ENCODE results near the gene SNRNP48. TPM values are rescaled to one million over a fixed set of nuclear protein-coding genes. Genes with fewer than 3 reads are reported as not detected.
A peak's percentile ranks its signal among the peaks of the same experiment; 100 is the strongest.

Gene SNRNP48
- polyA plus RNA-seq, 2 of the 4 experiments (the other 2 are of a cell fraction): 13.7 to 13.9 TPM

DNA sequence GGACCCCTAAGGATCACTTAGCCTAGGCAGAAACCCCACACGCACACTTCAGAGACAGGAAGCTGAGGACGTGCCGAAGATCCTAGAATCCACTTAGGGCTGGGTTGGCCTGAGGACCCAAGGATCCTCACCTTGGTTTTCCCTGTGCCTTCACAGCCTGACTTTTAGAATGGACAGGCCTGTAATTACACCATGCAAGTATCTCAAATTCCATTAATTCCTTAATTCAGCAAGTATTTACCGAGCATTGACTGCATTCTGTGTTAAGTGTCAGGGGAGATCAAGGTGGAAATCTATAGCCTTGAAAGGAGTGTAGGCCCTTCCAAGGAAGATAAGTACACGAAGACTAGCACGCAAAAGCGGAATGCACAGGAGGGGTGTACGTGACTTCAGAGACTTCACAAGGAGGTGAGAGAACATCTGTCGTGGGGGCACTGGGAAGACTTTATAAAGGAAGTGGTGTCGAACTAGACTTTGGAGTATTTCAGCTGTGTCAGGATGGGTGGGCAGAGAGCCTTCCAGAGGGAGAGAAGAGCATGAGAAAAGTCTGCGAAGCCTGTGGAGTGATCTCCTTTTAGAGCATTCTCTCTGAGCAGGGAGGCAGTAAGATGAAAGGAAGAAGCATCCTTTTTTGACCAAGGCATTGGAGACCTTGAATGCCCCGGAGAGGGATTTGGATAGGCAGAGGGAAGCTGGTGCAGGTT is 44.5 kb upstream of the SNRNP48 start:
- ChIA-PET POLR2A (interaction anchor here (0.6 kb wide), 1 partner anchor 557 kb away, joined by 3 read pairs; the partner anchor contains the start of gene EEF1E1), CTCF (no interaction called here)
- FAIRE-seq (no peak), DNase-seq (ENCODE audit: low read depth in 1 of 2, low spot score in 1 of 2) (no peak), ATAC-seq (no peak)
- 0 out of 3 replicates have a peak overlapping the region, but pooled peaks have one; percentile 19 for H3K4me2 ChIP-seq
- no peak for TF ChIP-seq SMC3 (IDR thresholded peaks at IDR 0.05)
- no peak for TF ChIP-seq ELK1 (IDR thresholded peaks at IDR 0.05; ENCODE audit: low read depth, low read length)
- no peak for TF ChIP-seq HEYL (CRISPR knock-in tag; IDR thresholded peaks at IDR 0.05)
- TF ChIP-seq, protein P1, sequence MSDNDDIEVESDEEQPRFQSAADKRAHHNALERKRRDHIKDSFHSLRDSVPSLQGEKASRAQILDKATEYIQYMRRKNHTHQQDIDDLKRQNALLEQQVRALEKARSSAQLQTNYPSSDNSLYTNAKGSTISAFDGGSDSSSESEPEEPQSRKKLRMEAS (IDR thresholded peaks at IDR 0.05): no peak
- TF ChIP-seq JUNB (IDR thresholded peaks at IDR 0.05): no peak
- WGBS (ENCODE audit: missing lambda C conversion rate): 93% methylated on average over 12 of the region's 12 CpGs
- no peak overlapping the region for H3K27ac ChIP-seq
- no peak overlapping the region for H3K4me3 ChIP-seq
- peaks cover 46% of the 10 kb centered on the region for H3K4me1 ChIP-seq
- no peaks in the 10 kb centered on the region for H3K9me3 ChIP-seq

DNA sequence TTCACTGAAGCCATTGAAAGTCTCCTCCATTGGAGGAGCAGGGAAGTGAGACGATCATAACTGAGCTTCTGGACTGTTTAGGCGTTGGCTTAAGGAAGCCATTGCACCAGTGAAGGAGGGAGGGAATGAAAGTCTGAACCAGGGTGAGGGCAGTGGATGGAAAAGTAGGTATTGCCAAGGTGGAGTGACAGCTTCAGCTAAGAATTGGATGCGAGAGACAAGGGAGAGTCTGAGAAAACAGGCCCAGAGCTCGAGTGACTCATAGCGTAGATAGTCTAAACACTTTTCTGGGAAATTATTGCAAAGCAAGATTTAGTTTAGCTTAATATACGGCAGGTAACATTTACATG is 44.0 kb upstream of the SNRNP48 start:
- DNase-seq (ENCODE audit: low read depth in 1 of 2, low spot score in 1 of 2) (no peak), ATAC-seq (no peak), FAIRE-seq (no peak)
- ChIA-PET POLR2A (no interaction called here), CTCF (interaction anchor here (1.8 kb wide), 1 partner anchor 270 kb away, joined by 4 read pairs; no protein-coding TSS in a partner anchor)
- H3K9me3 ChIP-seq: no peaks in the 10 kb centered on the region
- 0 out of 3 replicates have a peak overlapping the region, but pooled peaks have one; percentile 19 for H3K4me2 ChIP-seq
- peaks cover 52% of the 10 kb centered on the region for H3K4me1 ChIP-seq
- H3K27ac ChIP-seq: no peak overlapping the region
- 79% methylated on average over 6 of the region's 6 CpGs for WGBS (ENCODE audit: missing lambda C conversion rate)
- no peak overlapping the region for H3K4me3 ChIP-seq
- no peak for TF ChIP-seq TFCP2L1 (CRISPR knock-in tag; IDR thresholded peaks at IDR 0.05)
- TF ChIP-seq CHD2 (IDR thresholded peaks at IDR 0.05; ENCODE audit: low read length, partially characterized antibody): no peak
- TF ChIP-seq, protein P2, sequence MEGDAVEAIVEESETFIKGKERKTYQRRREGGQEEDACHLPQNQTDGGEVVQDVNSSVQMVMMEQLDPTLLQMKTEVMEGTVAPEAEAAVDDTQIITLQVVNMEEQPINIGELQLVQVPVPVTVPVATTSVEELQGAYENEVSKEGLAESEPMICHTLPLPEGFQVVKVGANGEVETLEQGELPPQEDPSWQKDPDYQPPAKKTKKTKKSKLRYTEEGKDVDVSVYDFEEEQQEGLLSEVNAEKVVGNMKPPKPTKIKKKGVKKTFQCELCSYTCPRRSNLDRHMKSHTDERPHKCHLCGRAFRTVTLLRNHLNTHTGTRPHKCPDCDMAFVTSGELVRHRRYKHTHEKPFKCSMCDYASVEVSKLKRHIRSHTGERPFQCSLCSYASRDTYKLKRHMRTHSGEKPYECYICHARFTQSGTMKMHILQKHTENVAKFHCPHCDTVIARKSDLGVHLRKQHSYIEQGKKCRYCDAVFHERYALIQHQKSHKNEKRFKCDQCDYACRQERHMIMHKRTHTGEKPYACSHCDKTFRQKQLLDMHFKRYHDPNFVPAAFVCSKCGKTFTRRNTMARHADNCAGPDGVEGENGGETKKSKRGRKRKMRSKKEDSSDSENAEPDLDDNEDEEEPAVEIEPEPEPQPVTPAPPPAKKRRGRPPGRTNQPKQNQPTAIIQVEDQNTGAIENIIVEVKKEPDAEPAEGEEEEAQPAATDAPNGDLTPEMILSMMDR (IDR thresholded peaks at IDR 0.05): no peak
- no peak for TF ChIP-seq RARB (CRISPR knock-in tag; IDR thresholded peaks at IDR 0.05)
- no peak for TF ChIP-seq CBX8 (IDR thresholded peaks at IDR 0.05)
- no peak for TF ChIP-seq ELK1 (IDR thresholded peaks at IDR 0.05; ENCODE audit: low read depth, low read length)
- TF ChIP-seq CHD4 (IDR thresholded peaks at IDR 0.05; ENCODE audit: borderline replicate concordance): no peak
- TF ChIP-seq POLR2A (IDR thresholded peaks at IDR 0.05; ENCODE audit: low read length): no peak
- TF ChIP-seq RFX5 (IDR thresholded peaks at IDR 0.05): no peak
- TF ChIP-seq POLR2AphosphoS2 (conservative IDR thresholded peaks at IDR 0.05; ENCODE audit: low read length): no peak
- no peak for TF ChIP-seq NFE2L2 (conservative IDR thresholded peaks at IDR 0.05; ENCODE audit: low read length)
- TF ChIP-seq, protein P3, sequence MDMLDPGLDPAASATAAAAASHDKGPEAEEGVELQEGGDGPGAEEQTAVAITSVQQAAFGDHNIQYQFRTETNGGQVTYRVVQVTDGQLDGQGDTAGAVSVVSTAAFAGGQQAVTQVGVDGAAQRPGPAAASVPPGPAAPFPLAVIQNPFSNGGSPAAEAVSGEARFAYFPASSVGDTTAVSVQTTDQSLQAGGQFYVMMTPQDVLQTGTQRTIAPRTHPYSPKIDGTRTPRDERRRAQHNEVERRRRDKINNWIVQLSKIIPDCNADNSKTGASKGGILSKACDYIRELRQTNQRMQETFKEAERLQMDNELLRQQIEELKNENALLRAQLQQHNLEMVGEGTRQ (IDR thresholded peaks at IDR 0.05): no peak
- TF ChIP-seq HOXA7 (CRISPR knock-in tag; IDR thresholded peaks at IDR 0.05): no peak
- TF ChIP-seq HDAC2 (IDR thresholded peaks at IDR 0.05): no peak
- no peak for TF ChIP-seq PHF8 (IDR thresholded peaks at IDR 0.05; ENCODE audit: borderline replicate concordance, low read depth)
- no peak for TF ChIP-seq HOXB13 (CRISPR knock-in tag; IDR thresholded peaks at IDR 0.05; ENCODE audit: low read depth)
